Colonic mucosa (tissue), 4 donors: Measurements from ENCODE around the gene ZNF629. TPM values are rescaled to one million over a fixed set of nuclear protein-coding genes. Genes with fewer than 3 reads are reported as not detected.

ENCODE experiments used
- DNase-seq: peaks from one replicate; pipeline ENCODE4 v3.0.0-alpha.2; 2020
- H3K27ac ChIP-seq: fragments of 200-600 bp; one replicate; pipeline ENCODE4 v1.8.0; 2021
- H3K27me3 ChIP-seq: fragments of 200-600 bp; one replicate; pipeline ENCODE4 v1.8.0; 2021
- H3K36me3 ChIP-seq: fragments of 200-600 bp; one replicate; pipeline ENCODE4 v1.8.0; 2021
- H3K4me1 ChIP-seq: fragments of 200-600 bp; one replicate; pipeline ENCODE4 v1.8.0; 2021; ENCODE audit warnings: mild to moderate bottlenecking
- H3K4me3 ChIP-seq: fragments of 200-600 bp; one replicate; pipeline ENCODE4 v1.8.0; 2021
- H3K9ac ChIP-seq, 2 donors: one replicate each; pipeline ENCODE4 v1.7.0; 2013; ENCODE audit warnings: control low read depth in 2 of 2, low read depth in 2 of 2, low read length in 2 of 2
- H3K9me3 ChIP-seq: fragments of 200-600 bp; one replicate; pipeline ENCODE4 v1.8.0; 2021
- CTCF ChIP-seq: fragments of 200-600 bp; IDR thresholded peaks from one replicate; pipeline ENCODE4 v1.8.0; 2022; ENCODE audit warnings: antibody characterized with exemption, mild to moderate bottlenecking
- intact Hi-C: fragments of 100-400 bp; cut with DNase I; formaldehyde crosslinking; loops from one replicate; pipeline ENCODE4 v1.14.1; 2022
- total RNA-seq, 2 donors: library from RNA; stranded (reverse); fragmentation: NEBNext Ultra II Directional in 1 of 2; extraction: Animal tissue kit (Norgen Biotek cat#: 25700) in 1 of 2; gene quantifications; one replicate each; pipeline ENCODE4 v1.2.1, GENCODE V29; 2021
- donor health status: healthy.
- donor health status: DM: no; HTN: no; CAD: no.
- donor health status: DM: no; HTN: no; CAD: no.

The ZNF629 gene
- total RNA-seq, 2 donors from 2014 or later: 11.8 to 15.2 TPM

GRCh38 chr16:30774367-30775130 lies 12.5 kb downstream of the ZNF629 start:
- Histone ChIP-seq H3K4me3 (peak overlapping the region; percentile 58), H3K4me1 (no peaks in the 10 kb centered on the region), H3K36me3 (peaks cover 8% of the 10 kb centered on the region), H3K27me3 (no peaks in the 10 kb centered on the region), H3K27ac (peak overlapping the region; percentile 70), H3K9me3 (no peaks in the 10 kb centered on the region), H3K9ac (peak overlapping the region; percentile 50 to 78)
- DNase-seq: no peak
- intact Hi-C loops: no loop called here
- TF ChIP-seq CTCF: no peak

- H3K36me3 ChIP-seq: peaks cover 13% of the 10 kb centered on the region
- no peak overlapping the region for H3K9ac ChIP-seq
- no peak for DNase-seq
- H3K4me1 ChIP-seq: no peaks in the 10 kb centered on the region
- intact Hi-C loops: no loop called here
- no peaks in the 10 kb centered on the region for H3K27me3 ChIP-seq
- TF ChIP-seq CTCF: no peak
- no peaks in the 10 kb centered on the region for H3K9me3 ChIP-seq
- no peak overlapping the region for H3K4me3 ChIP-seq
- no peak overlapping the region for H3K27ac ChIP-seq
These were observed 13.2 kb downstream of the ZNF629 start for GRCh38 chr16:30773826-30774225.

- H3K4me1 ChIP-seq: no peaks in the 10 kb centered on the region
- no peak for DNase-seq
- no peak overlapping the region for H3K4me3 ChIP-seq
- no peak for TF ChIP-seq CTCF
- H3K9ac ChIP-seq: no peak overlapping the region
- H3K27me3 ChIP-seq: no peaks in the 10 kb centered on the region
- no peak overlapping the region for H3K27ac ChIP-seq
- no peaks in the 10 kb centered on the region for H3K9me3 ChIP-seq
- peaks cover 25% of the 10 kb centered on the region for H3K36me3 ChIP-seq
- intact Hi-C loops: no loop called here
These were observed 15.3 kb downstream of the ZNF629 start for GRCh38 chr16:30771726-30772125.

- no peak overlapping the region for H3K4me3 ChIP-seq
- no peak overlapping the region for H3K27ac ChIP-seq
- no peak overlapping the region for H3K9ac ChIP-seq
- no peak for TF ChIP-seq CTCF
- intact Hi-C loops: no loop called here
- no peak for DNase-seq
- H3K27me3 ChIP-seq: no peaks in the 10 kb centered on the region
- H3K36me3 ChIP-seq: peaks cover 45% of the 10 kb centered on the region
- H3K9me3 ChIP-seq: no peaks in the 10 kb centered on the region
- no peaks in the 10 kb centered on the region for H3K4me1 ChIP-seq
These were observed 17.5 kb downstream of the ZNF629 start for GRCh38 chr16:30769379-30770089.

GRCh38 chr16:30768583-30769181 lies 18.3 kb downstream of the ZNF629 start:
- peaks cover 53% of the 10 kb centered on the region for H3K36me3 ChIP-seq
- no peak for DNase-seq
- H3K9me3 ChIP-seq: no peaks in the 10 kb centered on the region
- H3K4me1 ChIP-seq: peaks cover under 1% of the 10 kb centered on the region
- no peaks in the 10 kb centered on the region for H3K27me3 ChIP-seq
- no peak for TF ChIP-seq CTCF
- intact Hi-C loops: no loop called here
- H3K4me3 ChIP-seq: no peak overlapping the region
- no peak overlapping the region for H3K27ac ChIP-seq
- no peak overlapping the region for H3K9ac ChIP-seq
